Skeletal muscle satellite cell (primary cell): ENCODE data around the gene IFNA5.

Source experiments
- H3K27me3 ChIP-seq: 2 replicates; pipeline ENCODE4 v1.7.0; 2013; ENCODE audit warnings: low read length; ENCODE audit not compliant: control insufficient read depth, insufficient read depth
- H3K36me3 ChIP-seq: 2 replicates; pipeline ENCODE4 v1.7.0; 2013; ENCODE audit warnings: mild to moderate bottlenecking, control low read depth, low read length; ENCODE audit not compliant: insufficient read depth
- H3K4me1 ChIP-seq: 2 replicates; pipeline ENCODE4 v1.7.0; 2013; ENCODE audit warnings: low read length; ENCODE audit not compliant: control insufficient read depth, insufficient read depth
- H3K4me2 ChIP-seq: 2 replicates; pipeline ENCODE4 v1.7.0; 2013; ENCODE audit warnings: mild to moderate bottlenecking, low read length
- H3K4me3 ChIP-seq: 2 replicates; pipeline ENCODE4 v1.7.0; 2013; ENCODE audit warnings: low read length
- H3K9ac ChIP-seq: 2 replicates; pipeline ENCODE4 v1.7.0; 2013; ENCODE audit warnings: mild to moderate bottlenecking, low read depth, low read length, moderate library complexity
- H3K9me3 ChIP-seq: replicated peaks from 2 replicates; pipeline ENCODE4 v1.7.0; 2013; ENCODE audit warnings: mild to moderate bottlenecking, control low read depth, low read length

Gene IFNA5

DNA sequence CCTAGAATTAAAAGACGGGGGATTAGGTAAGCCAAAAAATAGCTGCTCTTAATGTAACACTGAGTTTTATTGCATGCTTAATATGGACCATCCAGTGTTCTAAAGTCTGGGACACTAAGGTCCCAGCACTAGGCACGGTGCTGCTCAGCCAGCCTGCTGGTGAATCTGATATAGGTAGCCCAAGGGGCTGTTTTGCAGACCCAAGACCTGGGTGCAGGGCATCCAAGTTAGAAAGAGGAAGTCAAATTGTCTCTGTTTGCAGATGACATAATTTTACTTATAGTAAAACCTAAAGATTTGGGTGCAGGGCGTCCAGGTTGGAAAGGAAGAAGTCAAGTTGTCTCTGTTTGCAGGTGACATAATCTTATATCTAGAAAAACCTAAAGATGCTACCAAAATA lies 17.8 kb downstream of the IFNA5 start:
- Histone ChIP-seq H3K4me2 (no peak overlapping the region), H3K4me1 (no peaks in the 10 kb centered on the region), H3K36me3 (no peaks in the 10 kb centered on the region), H3K9me3 (no peaks in the 10 kb centered on the region), H3K9ac (no peak overlapping the region), H3K27me3 (peaks cover 62% of the 10 kb centered on the region), H3K4me3 (no peak overlapping the region)

DNA sequence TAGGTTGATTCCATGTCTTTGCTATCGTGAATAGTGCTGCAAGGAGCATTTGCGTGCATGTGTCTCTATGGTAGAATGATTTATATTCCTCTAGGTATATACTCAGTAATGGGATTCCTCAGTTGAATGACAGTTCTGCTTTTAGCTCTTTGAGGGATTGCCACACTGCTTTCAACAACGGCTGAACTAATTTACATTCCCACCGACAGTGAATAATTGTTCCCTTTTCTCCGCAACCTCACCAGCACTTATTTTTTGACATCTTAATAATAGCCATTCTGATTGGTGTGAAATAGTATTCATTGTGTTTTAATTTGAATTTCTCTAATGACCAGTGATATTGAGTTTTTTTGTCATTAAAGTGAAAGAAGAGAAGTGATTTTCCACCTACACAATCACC lies 18.5 kb downstream of the IFNA5 start:
- no peaks in the 10 kb centered on the region for H3K9me3 ChIP-seq
- H3K4me3 ChIP-seq = no peak overlapping the region
- no peak overlapping the region for H3K4me2 ChIP-seq
- H3K9ac ChIP-seq = no peak overlapping the region
- H3K27me3 ChIP-seq = peaks cover 67% of the 10 kb centered on the region
- H3K36me3 ChIP-seq = no peaks in the 10 kb centered on the region
- no peaks in the 10 kb centered on the region for H3K4me1 ChIP-seq

DNA sequence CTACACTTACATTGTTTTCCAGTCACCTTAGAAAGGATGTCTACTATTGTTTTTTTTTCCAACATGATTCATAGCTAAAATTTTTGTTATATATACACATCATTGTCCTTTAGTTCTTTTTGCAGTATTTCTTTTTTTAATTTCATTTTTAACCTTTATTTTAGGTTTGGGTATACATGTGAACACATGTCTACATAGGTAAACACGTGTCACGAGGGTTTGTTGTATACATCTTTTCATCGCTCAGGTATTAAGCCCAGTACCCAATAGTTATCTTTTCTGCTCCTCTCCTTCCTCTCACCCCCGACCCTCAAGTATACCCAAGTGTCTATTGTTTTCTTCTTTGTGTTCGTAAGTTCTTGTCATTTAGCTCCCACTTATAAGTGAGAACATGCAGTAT lies 19.0 kb downstream of the IFNA5 start:
- Histone ChIP-seq H3K4me1 (no peaks in the 10 kb centered on the region), H3K27me3 (peaks cover 71% of the 10 kb centered on the region), H3K36me3 (no peaks in the 10 kb centered on the region), H3K4me2 (no peak overlapping the region), H3K4me3 (no peak overlapping the region), H3K9me3 (no peaks in the 10 kb centered on the region), H3K9ac (no peak overlapping the region)

DNA sequence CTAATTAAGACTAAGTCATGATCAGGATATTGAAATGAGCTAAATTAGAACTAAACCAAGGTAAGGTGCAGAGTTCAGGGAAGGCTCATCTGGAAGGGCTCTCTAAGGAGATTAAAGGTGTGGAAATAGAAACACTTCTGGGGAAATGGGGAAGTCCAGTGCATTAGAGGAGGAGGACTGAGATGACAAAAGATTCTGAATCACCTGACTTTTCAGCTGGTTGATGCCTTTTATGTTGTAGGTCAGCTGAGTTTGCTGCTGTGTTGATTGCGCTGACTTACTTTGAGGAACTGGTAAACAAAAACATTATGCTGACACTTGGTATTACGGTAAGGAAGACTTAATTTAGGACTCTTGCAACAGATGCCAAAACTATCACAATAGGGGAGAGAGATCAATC lies 23.8 kb downstream of the IFNA5 start:
- no peak overlapping the region for H3K4me3 ChIP-seq
- H3K4me2 ChIP-seq = no peak overlapping the region
- no peaks in the 10 kb centered on the region for H3K4me1 ChIP-seq
- H3K9ac ChIP-seq = no peak overlapping the region
- H3K36me3 ChIP-seq = no peaks in the 10 kb centered on the region
- H3K27me3 ChIP-seq = peaks cover 72% of the 10 kb centered on the region
- no peaks in the 10 kb centered on the region for H3K9me3 ChIP-seq

DNA sequence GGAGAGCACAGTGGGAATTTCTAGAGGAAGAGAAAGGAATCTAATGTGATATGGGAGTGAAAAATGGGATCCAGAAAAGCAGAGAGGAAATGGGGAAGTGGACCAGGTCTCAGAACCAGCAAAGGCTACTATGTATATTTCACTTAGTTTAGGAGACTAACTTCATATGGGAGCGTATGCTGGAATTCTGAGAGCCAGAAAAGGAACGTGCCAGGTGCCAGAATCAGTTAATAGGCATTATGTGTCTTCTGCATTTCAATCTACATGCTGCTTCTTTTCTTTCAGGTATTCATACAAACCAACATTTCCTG lies 36.8 kb downstream of the IFNA5 start:
- H3K9ac ChIP-seq = no peak overlapping the region
- no peaks in the 10 kb centered on the region for H3K9me3 ChIP-seq
- H3K4me3 ChIP-seq = no peak overlapping the region
- H3K27me3 ChIP-seq = peaks cover 39% of the 10 kb centered on the region
- no peaks in the 10 kb centered on the region for H3K36me3 ChIP-seq
- H3K4me1 ChIP-seq = no peaks in the 10 kb centered on the region
- H3K4me2 ChIP-seq = no peak overlapping the region

DNA sequence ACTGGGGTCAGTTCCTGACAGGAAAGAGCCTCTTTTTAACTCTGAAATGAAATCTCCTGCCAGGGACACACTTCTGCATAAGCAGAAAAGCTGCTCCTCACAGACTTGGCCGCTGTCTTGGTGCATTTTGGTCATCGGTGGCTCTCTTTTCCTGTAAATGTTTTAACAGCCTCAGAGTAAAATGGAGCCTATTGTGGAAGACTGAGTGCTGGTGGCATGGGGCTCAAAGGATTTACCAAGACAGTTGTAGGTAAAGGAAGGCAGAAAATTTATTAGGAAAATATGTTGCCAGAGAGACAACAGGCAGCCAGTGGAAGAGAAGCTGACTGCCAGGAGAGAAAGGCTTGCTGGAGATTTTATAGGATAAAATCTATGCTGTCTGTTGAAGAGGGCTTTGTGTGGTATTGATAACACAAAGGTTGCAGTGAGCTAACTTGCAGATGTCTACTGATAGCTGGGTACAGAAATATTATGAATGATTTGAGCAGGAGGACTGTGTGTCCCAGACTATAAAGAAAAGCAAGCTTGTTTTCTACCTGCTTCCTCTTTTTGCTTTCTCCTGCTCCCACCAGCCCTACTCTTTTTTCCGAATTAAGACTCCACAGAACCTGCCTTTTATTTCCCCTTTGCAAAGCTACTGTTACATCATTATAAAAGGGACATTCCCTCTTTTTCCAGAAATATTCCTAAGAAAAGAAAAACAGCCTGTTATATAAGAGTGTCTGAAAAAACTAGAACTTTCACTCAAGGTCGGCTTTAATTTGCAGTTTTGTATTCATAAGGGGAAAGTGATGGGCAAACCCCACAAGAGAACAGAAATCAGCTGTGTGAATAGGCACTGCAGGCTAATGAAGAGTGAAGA lies 37.4 kb downstream of the IFNA5 start:
- Histone ChIP-seq H3K4me1 (no peaks in the 10 kb centered on the region), H3K4me3 (no peak overlapping the region), H3K9me3 (no peaks in the 10 kb centered on the region), H3K36me3 (no peaks in the 10 kb centered on the region), H3K27me3 (peaks cover 44% of the 10 kb centered on the region), H3K4me2 (no peak overlapping the region), H3K9ac (no peak overlapping the region)

DNA sequence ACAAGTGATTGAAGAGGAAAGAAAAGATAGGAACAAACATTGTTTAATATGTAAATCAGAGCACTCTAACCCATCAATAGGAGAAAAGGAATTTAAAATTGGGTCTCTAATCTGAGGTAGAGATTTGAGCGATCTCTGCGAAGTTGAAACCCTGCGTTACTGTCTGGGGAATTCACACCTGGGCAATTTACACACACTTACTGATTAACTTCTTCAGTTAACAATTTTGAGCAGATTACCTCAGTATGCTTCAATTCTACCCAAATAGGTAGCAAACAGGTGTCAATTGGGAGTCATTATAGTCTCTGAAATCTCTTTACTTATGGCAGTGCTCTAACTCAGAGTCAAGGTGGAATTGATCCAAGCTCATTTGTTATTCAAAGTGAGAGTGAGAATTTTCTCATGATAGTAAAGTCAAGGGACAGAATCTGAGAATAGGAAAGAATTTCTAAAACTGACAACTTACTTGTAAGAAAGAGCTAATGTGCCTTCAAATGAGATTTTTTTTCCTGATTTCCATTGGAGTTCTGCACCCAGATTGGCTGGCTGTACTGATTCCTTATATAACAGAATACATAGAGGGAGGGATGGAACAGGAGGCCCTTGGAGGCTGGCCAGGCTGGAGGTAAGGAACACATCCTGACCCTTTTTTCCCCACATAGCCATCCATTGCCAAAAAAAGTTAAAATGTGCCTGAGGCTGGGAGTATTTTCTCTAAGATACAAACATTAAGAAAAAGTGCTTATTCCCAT lies 38.2 kb downstream of the IFNA5 start:
- Histone ChIP-seq H3K4me2 (no peak overlapping the region), H3K9ac (no peak overlapping the region), H3K27me3 (peaks cover 50% of the 10 kb centered on the region), H3K36me3 (no peaks in the 10 kb centered on the region), H3K4me1 (no peaks in the 10 kb centered on the region), H3K9me3 (no peaks in the 10 kb centered on the region), H3K4me3 (no peak overlapping the region)

DNA sequence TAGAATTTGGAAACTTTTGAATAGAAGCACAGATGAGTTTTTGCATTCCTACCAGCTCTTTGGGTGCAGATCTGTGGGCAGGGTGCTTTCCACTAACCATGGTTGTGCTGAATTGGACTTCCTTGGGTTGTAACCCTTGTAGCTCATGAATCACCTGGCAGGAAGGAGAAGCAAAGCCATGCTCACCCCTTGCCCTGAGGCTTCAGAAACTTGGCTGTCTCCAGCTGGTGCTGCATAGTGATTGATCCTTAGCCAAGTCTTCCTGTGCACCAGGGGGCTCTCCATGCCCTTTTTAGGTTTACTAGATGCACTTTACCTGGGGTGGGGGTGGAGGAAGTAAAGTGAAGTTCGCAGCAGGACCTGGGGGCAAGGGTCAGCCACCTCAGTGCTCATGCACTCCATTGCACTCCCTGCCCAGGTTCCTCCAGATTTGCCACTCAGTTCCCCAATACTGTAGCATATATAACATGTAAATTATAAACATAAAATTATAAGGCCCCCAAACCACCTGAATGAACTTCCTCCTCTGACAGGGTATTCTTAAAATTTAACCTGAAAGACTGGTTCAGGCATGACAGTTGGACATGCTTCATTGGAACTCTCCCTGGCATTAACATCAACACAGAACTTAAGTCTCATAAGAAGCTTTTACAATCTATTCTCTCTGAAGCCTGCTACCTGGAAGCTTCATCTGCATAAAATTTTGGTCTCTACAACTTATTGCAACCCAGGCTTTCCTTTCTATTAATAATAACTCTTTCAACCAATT lies 39.5 kb downstream of the IFNA5 start:
- Histone ChIP-seq H3K4me1 (no peaks in the 10 kb centered on the region), H3K9ac (no peak overlapping the region), H3K27me3 (peaks cover 58% of the 10 kb centered on the region), H3K4me2 (no peak overlapping the region), H3K4me3 (no peak overlapping the region), H3K9me3 (no peaks in the 10 kb centered on the region), H3K36me3 (no peaks in the 10 kb centered on the region)

DNA sequence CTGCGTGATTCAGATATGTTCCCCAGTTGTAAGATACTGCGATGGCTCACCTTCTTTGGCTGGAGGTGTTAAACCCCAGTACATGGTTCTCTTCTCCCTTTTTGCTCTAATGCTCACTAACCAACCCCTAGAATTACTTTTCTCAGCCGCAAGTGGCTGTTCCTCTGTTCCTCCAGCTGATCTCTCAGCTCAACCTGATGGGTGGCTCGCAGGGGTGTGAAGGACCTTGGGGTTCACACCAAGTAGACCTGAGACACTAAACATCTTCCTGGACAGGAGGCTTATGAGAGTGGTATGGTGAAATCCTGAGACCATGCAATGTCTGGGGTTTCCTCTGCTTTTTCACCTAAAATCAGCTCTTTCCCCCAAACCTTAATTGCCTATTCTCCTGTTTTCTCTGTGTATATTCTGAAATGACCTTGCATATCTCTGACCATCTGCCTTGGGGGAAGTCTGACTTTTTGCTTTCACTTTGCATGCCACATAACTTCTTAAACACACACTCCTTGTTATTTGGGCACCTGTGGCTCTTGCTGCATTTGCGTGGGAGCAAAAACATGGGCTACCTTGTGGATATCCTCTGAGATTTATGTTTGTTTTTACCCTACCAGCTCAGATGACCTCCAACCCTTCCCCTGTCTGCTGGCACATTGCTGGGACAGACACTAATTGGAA lies 49.4 kb downstream of the IFNA5 start:
- peaks cover 57% of the 10 kb centered on the region for H3K27me3 ChIP-seq
- H3K4me2 ChIP-seq = no peak overlapping the region
- H3K4me3 ChIP-seq = no peak overlapping the region
- no peaks in the 10 kb centered on the region for H3K9me3 ChIP-seq
- no peaks in the 10 kb centered on the region for H3K36me3 ChIP-seq
- H3K4me1 ChIP-seq = no peaks in the 10 kb centered on the region
- H3K9ac ChIP-seq = no peak overlapping the region
